Endothelial cell of umbilical vein (primary cell): Measurements from ENCODE around the gene BEND3. TPM values are rescaled to one million over a fixed set of nuclear protein-coding genes. Genes with fewer than 3 reads are reported as not detected.

Experiments
- BruUV-seq: library from RNA; stranded (reverse); fragments of 400-500 nt; replicated peaks from 2 replicates; lab custom pipeline; 2021; lab: Mats Ljungman, UMichigan
- CTCF ChIA-PET: fragments of 300-600, 350-600 bp; sonication (Branson Sonifier 250); formaldehyde crosslinking; loops from one replicate; lab custom pipeline; 2021; ENCODE audit warnings: antibody characterized with exemption, inconsistent platforms; lab: Charles Lee
- POLR2A ChIA-PET: fragments of 300-600, 350-600 bp; sonication (Branson Sonifier 250); formaldehyde crosslinking; loops from one replicate; lab custom pipeline; 2021; ENCODE audit warnings: antibody characterized with exemption, inconsistent platforms; lab: Charles Lee
- DNase-seq: peaks from one replicate; pipeline ENCODE4 v3.0.0-alpha.2; 2011; ENCODE audit warnings: low read depth, low spot score
- FAIRE-seq: peaks from 2 replicates; lab custom pipeline; 2011; peaks lifted over from hg19 to GRCh38; lab: Jason Lieb, UNC
- H2AFZ ChIP-seq: 2 replicates; pipeline ENCODE4 v1.6.0; 2012; ENCODE audit warnings: low read depth, low read length, control low read depth, inconsistent platforms
- H3K27ac ChIP-seq: 2 replicates; pipeline ENCODE4 v1.5.1; 2011; ENCODE audit warnings: low read depth, mild to moderate bottlenecking, control low read depth, low read length, moderate library complexity; ENCODE audit not compliant: insufficient read depth
- H3K27me3 ChIP-seq, 2 experiments: 2 replicates each; pipeline versions ENCODE4 v1.6.0 to v1.6.1; 2011; ENCODE audit warnings: low read length in 2 of 2, mixed read lengths in 1 of 2; ENCODE audit not compliant: control insufficient read depth in 2 of 2, insufficient read depth in 2 of 2
- H3K36me3 ChIP-seq, 2 experiments: 2 replicates in 1 of 2; 3 replicates in 1 of 2; pipeline ENCODE4 v1.5.1; 2011; ENCODE audit warnings: low read length in 2 of 2, mild to moderate bottlenecking in 1 of 2, moderate library complexity in 1 of 2; ENCODE audit not compliant: control insufficient read depth in 2 of 2, insufficient read depth in 2 of 2; ENCODE audit errors: extremely low read depth in 1 of 2
- H3K4me1 ChIP-seq: 3 replicates; pipeline ENCODE4 v1.5.1; 2011; ENCODE audit warnings: mild to moderate bottlenecking, low read length; ENCODE audit not compliant: control insufficient read depth, insufficient read depth; ENCODE audit errors: extremely low read depth
- H3K4me2 ChIP-seq: 2 replicates; pipeline ENCODE4 v1.6.1; 2011; ENCODE audit warnings: low read length, control low read depth, mixed read lengths; ENCODE audit not compliant: insufficient read depth
- H3K4me3 ChIP-seq, 3 experiments: fragments of 200-600 bp in 1 of 3; sonication (generic), shearing (Covaris generic) in 1 of 3; replicated peaks in 1 of 3; 2 replicates each; pipeline ENCODE4 v1.5.1; 2011 to 2016; ENCODE audit warnings: control low read depth in 3 of 3, low read length in 3 of 3, mild to moderate bottlenecking in 2 of 3, inconsistent platforms in 1 of 3, low read depth in 1 of 3, moderate library complexity in 1 of 3; ENCODE audit not compliant: insufficient read depth in 1 of 3
- H3K79me2 ChIP-seq: 2 replicates; pipeline ENCODE4 v1.6.0; 2012; ENCODE audit warnings: low read length, inconsistent platforms; ENCODE audit not compliant: control insufficient read depth, insufficient read depth
- H3K9ac ChIP-seq: replicated peaks from 2 replicates; pipeline ENCODE3; 2011; ENCODE audit warnings: low read length, control low read depth; ENCODE audit not compliant: insufficient read depth; ENCODE audit errors: extremely low read depth
- H3K9me1 ChIP-seq: replicated peaks from 3 replicates; pipeline ENCODE4 v1.6.0; 2011; ENCODE audit warnings: mild to moderate bottlenecking, low read length; ENCODE audit not compliant: control insufficient read depth, insufficient read depth; ENCODE audit errors: extremely low read depth
- H3K9me3 ChIP-seq: replicated peaks from 2 replicates; pipeline ENCODE4 v1.5.1; 2012; ENCODE audit warnings: low read length, inconsistent platforms; ENCODE audit not compliant: control insufficient read depth, insufficient read depth
- H4K20me1 ChIP-seq: replicated peaks from 2 replicates; pipeline ENCODE3; 2011; ENCODE audit warnings: mild to moderate bottlenecking, low read length; ENCODE audit not compliant: control insufficient read depth, insufficient read depth; ENCODE audit errors: extremely low read depth
- CTCF ChIP-seq, 2 donors: IDR thresholded peaks; 1 replicate in 1 of 2; 2 replicates in 1 of 2; pipeline ENCODE4 v1.5.1; 2011; ENCODE audit warnings: low read length in 2 of 2, mild to moderate bottlenecking in 2 of 2, moderate library complexity in 2 of 2, control low read depth in 1 of 2, inconsistent platforms in 1 of 2, low read depth in 1 of 2; ENCODE audit not compliant: insufficient read depth in 1 of 2; ENCODE audit errors: extremely low read depth in 1 of 2
- EZH2 ChIP-seq: IDR thresholded peaks from 2 replicates; pipeline ENCODE4 v1.6.1; 2012; ENCODE audit warnings: borderline replicate concordance, low read depth, mild to moderate bottlenecking, moderate library complexity, low read length, inconsistent platforms; ENCODE audit not compliant: severe bottlenecking
- FOS ChIP-seq: IDR thresholded peaks from 2 replicates; pipeline ENCODE4 v1.6.1; 2011; ENCODE audit warnings: mild to moderate bottlenecking, low read length, moderate library complexity, borderline replicate concordance; ENCODE audit not compliant: insufficient read depth
- GATA2 ChIP-seq: IDR thresholded peaks from 2 replicates; pipeline ENCODE4 v1.7.0; 2011; ENCODE audit warnings: low read depth, mild to moderate bottlenecking, moderate library complexity, mixed read lengths, low read length; ENCODE audit not compliant: insufficient read length, insufficient read depth
- JUN ChIP-seq: IDR thresholded peaks from 2 replicates; pipeline ENCODE4 v1.6.1; 2011; ENCODE audit warnings: borderline replicate concordance, low read depth; ENCODE audit not compliant: insufficient read length, insufficient read depth
- MAX ChIP-seq: IDR thresholded peaks from 2 replicates; pipeline ENCODE4 v1.6.1; 2011; ENCODE audit not compliant: insufficient read depth, insufficient read length
- MYC ChIP-seq: IDR thresholded peaks from one replicate; pipeline ENCODE4 v1.6.1; 2011; ENCODE audit warnings: mild to moderate bottlenecking, low read depth, low read length
- POLR2A ChIP-seq: IDR thresholded peaks from 2 replicates; pipeline ENCODE4 v1.6.1; 2012; ENCODE audit warnings: low read depth, mild to moderate bottlenecking, control low read depth, low read length
- POLR2AphosphoS5 ChIP-seq: IDR thresholded peaks from 2 replicates; pipeline ENCODE4 v1.6.1; 2012; ENCODE audit warnings: low read depth, mild to moderate bottlenecking, control low read depth, low read length, moderate library complexity; ENCODE audit not compliant: insufficient read depth
- dilution Hi-C: fragments of 300-500 bp; cut with MboI; formaldehyde crosslinking; loops from one replicate; pipeline ENCODE4 v1.15.0; 2019; ENCODE audit warnings: low sequenced_read_pairs; ENCODE audit not compliant: extremely low pct_ligation_motif_present
- intact Hi-C: fragments of 100-400 bp; cut with micrococcal nuclease; formaldehyde crosslinking; loops from one replicate; pipeline ENCODE4 v1.10.0; 2022
- polyA plus RNA-seq, 4 experiments: library from polyadenylated mRNA; depleted of rRNA in 3 of 4; stranded (reverse) in 3 of 4; unstranded in 1 of 4; fragments of >200 nt; gene quantifications; 2 replicates each; pipeline versions ENCODE4 v1.2.1 to v1.2.3, GENCODE V29; 2011 to 2012; ENCODE audit warnings: missing spikeins in 1 of 4
- total RNA-seq: library from RNA; stranded (reverse); gene quantifications from 2 replicates; pipeline ENCODE4 v1.2.3, GENCODE V29; 2021

Gene BEND3
- total and polyA plus RNA-seq, 2 donors (not counting 3 experiments of a cell fraction or from before 2014, with no cell fraction given) = 1.6 to 4.8 TPM

- H3K4me1 ChIP-seq = no peaks in the 10 kb centered on the region
- H4K20me1 ChIP-seq = no peaks in the 10 kb centered on the region
- no peak overlapping the region for H3K9ac ChIP-seq
- BruUV-seq = no TSS peak
- CTCF ChIA-PET = interaction anchor here (1.3 kb wide), 1 partner anchor 79 kb away, joined by 3 read pairs; no protein-coding TSS in a partner anchor
- no peaks in the 10 kb centered on the region for H3K9me1 ChIP-seq
- TF ChIP-seq MYC (no peak), EZH2 (no peak), CTCF (IDR thresholded peaks at IDR 0.05; ENCODE audit: extremely low read depth in 1 of 2, insufficient read depth in 1 of 2, low read depth in 1 of 2, low read length in 2 of 2) (no peak), GATA2 (no peak), POLR2A (no peak), FOS (no peak), POLR2AphosphoS5 (no peak), MAX (no peak), JUN (no peak)
- FAIRE-seq (no peak), DNase-seq (no peak)
- no peaks in the 10 kb centered on the region for H3K27me3 ChIP-seq
- H3K36me3 ChIP-seq = no peaks in the 10 kb centered on the region
- no peak overlapping the region for H3K27ac ChIP-seq
- dilution Hi-C loops (no loop called here), intact Hi-C loops (no loop called here)
- H3K4me3 ChIP-seq = no peak overlapping the region
- no peaks in the 10 kb centered on the region for H3K79me2 ChIP-seq
- H3K9me3 ChIP-seq = no peaks in the 10 kb centered on the region
- no peak overlapping the region for H2AFZ ChIP-seq
- POLR2A ChIA-PET = no interaction called here
- no peak overlapping the region for H3K4me2 ChIP-seq
Measured at GRCh38 chr6:107107791-107108190, 7.5 kb downstream of the BEND3 start.
